HG03064 (cell line): ENCODE results near the gene ERGIC1.
A peak's percentile ranks its signal among the peaks of the same experiment; 100 is the strongest.
"Not testable (repeated sequence)": the region's sequence is repeated elsewhere in the genome, so short reads cannot be mapped to it uniquely, and the experiment has no call there.

Experiments used
- ATAC-seq: cut with Tn5 transposase; IDR thresholded peaks from one replicate; pipeline ENCODE4 v1.9.1; 2021; ENCODE audit warnings: low read depth; ENCODE audit not compliant: unreplicated experiment

ERGIC1 gene

DNA sequence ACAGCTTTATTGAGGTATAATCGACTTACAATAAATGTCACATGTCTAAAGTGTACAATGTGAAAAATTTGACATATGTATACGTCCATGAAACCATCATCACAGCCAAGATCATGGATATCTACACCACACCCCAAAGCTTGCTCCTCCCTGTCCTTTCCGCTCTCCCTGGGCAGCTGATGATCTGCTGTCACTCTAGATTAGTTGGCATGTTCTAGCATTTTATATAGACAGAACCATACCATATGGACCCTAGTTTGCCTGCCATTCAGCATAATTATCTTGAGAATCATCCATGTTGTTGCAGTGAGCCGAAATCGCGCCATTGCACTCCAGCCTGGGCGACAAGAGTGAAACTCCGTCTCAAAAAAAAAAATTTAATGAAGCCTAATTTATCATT is 42.5 kb downstream of the ERGIC1 start:
- no peak for ATAC-seq

DNA sequence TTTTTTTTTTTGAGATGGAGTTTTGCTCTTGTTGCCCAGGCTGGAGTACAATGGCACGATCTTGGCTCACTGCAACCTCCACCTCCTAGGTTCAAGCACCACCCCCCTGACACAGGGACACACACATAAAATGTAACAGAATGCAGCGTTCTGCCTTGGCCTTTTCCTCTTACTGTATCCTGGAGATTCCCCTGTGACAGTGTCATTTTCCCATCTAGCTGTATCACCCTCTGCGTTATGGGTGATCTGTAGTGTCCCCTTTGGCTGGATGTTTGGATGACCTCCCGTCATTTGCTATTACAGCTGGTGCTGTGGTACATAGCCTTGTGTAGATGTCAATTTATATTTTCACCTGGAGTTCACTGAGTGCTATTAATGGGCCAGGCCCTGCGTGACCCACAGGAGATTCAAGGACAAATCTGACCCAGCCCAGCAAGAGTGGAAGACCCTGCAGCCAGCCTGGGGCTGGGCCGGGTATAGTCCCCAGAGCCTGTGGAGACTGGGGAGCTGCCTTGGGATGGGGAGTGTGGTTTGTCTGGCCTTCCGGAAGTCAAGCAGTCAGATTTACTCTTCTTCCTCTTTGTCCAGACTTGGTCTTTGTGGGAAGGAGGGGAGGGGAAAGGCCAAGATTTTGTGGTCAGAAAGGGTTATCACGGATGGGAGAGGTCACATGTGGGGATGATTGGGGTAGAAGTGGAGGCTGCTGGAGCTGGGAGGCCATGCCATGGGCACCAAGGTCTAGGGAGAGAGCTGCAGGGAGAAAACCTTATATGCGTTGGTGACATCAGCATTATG is 43.6 kb downstream of the ERGIC1 start:
- ATAC-seq: no peak

DNA sequence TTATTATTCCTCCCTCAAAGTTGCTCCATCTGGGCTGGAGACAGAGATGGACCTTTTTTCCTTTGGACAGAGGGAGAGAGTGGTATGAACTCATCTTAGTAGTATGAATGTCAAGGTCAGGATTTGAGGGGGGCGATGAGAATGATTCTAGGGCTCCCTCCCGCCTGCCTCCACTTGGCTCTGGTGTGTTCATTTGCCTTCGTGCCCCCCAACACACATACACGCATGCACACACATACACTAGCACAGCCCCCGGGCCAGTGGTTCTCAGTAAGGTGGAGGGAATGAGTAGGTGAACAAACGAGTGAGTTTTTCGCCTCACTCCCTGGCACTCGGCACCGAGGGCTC is 44.5 kb downstream of the ERGIC1 start:
- no peak for ATAC-seq

DNA sequence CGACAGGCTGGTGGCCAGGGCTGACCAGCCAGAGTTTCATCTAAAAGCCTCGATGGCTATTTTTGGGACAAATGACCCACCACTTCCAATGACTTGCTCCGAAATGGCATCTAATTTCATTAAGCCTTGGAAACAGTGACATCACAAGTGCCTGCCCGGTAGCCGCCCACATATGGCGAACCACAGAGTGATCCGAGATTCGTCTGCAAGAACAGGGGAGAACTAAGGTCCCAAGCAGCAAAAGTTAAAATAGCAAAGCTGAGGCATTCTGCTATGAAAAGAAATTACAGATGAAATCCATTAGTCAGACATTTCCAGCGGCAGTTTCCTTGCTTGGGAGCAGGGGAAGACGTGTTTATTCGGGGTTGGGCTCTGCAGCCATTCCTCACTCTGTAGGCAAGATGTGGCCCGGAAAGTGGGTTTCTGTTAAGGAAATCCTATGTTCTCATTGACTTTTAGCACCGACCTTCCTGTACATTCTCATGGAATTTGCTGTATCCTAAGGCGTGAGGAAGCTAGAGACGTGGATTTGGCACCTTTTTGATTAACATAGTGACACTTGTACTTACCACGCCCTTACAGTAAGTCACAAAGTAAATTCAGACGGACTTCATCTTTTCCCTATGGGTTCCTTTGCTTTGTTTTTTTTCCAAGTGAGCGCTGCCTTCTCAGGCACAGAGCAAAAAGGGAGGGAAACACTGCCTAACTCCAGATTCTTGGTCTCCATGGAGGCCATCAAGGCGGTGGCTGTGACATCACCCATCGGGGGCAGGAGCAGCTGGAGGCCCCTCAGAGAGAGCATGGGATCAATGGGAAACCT is 45.1 kb downstream of the ERGIC1 start:
- no peak for ATAC-seq

DNA sequence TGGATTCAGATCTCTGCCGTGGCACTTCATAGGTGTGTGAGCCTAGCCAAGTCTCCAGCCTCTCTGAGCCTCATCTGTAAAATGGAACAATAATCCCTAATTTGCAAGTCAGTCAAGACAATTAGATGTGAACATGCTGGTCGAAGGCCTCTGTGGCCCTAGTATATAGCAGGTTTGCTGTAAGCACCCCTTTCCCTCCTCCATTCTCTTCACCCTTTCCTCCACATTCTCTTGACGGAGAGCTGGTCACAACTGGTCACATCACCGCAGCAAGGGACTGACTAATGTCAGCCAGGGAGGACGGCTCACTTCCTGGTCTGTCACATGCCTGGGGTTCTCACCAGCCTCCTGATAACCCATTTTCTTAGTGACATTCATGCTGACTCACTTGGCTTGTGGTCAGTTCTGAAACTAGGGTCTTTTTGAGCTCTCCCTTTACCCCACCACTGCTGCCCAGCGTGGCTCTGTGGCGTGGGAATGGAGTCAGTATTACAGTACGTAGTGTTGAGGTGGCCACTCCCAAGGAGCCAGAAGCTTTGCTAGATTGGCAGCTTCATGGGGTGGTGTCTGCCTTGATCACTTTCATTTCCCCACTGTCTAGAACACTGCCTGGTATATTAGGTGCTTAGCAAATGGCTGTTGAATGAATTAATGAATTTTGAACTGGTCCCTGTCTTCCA is 47.8 kb downstream of the ERGIC1 start:
- peak; percentile 64 for ATAC-seq

DNA sequence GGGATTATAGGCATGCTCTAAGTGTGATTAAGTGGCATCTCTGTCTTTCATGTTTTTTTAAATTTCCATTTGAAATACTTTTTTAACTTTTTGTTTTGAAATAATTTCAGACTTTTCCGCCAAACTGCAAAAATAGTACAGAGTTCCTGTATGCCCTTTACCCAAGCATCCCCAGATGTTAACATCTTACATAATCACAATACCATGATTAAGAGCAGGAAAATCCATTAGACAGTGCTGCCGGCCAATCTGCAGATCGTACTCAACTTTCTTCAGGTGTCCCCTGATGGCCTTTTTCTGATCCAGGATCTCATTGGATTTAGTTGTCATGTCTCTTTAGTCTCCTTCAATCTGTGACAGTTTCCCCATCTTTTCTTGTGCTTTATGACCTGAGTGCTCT is 49.0 kb downstream of the ERGIC1 start:
- ATAC-seq: no peak

DNA sequence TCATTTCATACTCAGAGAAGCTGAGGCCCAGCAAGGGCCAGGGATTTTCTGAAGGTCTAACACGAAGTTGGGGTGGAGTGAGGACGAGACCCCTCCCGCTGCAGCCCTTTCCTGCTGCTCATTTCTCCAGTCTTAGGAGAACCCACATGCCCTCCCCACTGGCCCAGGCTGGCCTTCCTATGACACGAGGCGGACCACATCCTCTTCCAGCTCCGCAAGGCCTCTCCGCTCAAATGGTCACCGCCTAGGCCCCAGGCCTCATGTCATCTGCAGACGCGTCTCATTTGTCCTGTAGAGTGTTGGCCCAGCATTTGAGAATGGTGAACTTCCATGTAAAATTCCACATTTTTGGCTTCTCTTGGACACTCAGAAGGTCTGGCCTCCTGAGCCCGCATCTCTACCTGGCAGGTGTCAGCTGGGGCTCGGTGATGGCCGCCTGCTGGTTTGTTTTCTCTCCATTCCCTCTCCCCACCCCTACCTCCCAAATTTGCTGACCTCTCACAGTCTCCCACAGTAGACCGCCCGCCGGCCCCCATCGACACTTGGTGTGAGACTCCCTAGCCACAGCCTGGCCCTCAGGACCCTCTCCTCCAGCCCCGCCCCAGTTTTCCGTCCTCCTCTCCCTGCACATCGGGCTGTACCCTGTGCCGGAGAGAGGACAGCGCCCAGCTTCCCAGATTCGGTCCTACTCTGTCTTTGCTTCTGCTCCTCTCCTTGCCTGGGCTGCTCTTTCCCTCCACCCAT is 51.7 kb downstream of the ERGIC1 start:
- ATAC-seq: no peak

DNA sequence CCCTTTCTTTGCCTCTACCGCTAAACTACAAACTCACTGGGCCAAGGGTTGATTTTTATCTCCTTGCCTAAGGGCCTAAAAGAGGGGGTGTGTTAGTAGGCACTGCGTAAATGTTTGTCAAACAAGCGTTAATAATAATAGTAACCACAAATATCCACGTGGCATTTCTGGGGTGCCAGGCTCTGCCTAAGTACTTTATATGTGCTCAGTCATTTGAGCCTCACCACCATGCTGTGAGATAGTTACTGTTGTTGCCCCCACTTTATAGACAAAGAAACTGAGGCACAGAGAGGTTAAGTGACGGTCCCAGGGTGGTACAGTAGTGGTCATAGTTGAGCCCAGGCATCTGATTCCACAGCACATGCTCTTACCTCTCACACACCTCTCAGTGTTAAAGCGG is 52.4 kb downstream of the ERGIC1 start:
- no peak for ATAC-seq

DNA sequence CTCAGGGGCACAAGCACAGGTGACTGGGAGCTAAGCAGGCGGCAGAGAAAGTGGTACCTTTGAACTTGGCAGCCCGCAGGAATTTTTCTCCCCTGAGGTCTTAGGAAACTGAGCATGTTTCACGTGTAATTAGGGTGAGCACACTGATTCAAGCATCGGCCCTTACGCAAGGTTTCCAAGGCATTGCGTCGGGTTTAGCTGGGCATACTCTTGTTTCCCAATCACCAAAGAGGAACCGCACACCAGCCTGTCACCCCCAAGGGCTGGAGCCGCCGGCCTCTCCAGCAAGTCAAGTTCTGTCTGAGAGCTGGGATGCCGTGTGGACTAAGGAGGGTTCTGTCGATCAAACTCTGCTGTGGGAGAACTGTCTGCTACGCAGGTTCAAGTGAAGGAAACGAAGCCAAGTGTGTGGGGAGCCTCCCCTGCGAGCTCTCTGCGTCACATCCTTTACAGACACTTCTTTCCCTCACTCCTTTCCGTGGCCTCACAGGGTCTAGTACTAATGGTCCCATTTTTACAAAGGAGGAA is 53.0 kb downstream of the ERGIC1 start:
- ATAC-seq: no peak

DNA sequence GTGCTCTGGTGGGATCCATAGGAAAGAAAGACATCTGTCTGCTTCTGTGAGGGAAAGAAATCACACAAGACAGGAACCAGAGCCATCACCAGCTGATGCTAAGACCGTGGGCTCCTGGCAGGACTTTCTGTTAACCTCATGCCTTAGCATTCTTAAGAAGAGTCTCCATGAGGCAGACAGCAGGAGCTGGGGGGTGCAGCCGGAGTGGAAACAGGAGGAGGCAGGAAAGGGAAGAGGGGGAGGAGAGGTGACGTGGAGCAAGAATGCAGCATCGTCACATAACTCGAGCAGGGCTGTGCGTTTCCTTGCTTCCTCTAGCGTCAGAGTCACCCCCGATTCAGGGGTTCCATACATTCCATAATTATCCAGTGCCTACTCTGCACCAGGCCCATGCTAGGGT is 53.6 kb downstream of the ERGIC1 start:
- ATAC-seq: no peak

DNA sequence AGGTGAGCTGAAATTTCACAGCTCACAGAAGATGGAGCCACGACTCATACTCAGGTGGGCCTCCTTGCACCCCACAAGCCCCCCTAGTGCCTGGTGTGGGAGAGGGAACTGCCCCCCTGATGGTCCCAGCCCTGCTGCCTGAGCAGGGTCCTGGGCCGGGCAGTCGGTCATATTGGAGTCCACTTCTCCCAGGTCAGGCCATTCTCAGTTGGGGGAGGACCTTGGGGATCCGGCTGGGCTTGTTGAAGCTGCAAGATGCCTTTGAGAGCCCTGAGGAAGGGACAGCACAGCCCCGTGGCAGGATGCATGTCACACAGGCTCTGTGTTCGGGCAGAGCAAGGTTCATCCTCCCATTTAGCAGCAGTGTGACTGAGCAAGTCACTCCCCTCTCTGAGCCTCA is 56.6 kb downstream of the ERGIC1 start:
- ATAC-seq: no peak

DNA sequence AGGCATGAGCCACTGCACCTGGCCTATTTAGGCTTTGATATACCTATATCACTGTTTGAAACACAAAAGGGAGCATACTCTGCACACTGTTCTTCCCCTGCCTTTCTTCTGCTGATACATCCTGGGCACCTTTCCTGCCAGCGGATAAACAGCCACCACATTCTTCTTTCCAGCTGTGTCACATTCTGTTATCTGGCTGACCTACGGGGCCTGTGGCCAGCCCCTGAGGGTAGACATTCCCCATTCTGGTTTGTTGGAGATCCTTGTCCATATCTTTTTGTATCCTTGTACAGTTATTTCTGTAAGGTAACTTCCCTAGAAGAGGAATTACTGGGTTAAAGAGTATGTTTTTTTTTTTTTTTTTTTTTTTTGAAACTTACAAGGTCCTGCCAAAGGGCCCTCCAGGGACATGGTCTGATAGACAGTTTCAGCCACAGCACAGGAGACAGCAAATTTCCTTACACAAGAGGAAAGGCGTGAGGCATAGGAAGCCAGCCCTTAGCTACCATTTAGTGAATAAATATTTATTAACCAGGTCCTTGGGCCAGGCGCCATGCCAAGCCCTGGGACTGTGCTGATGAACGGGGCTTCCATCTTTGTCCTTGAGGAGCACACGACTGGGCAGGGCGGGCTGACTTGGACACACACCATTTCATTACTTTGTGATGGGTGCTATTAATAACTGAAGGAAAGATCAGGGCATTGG is 57.8 kb downstream of the ERGIC1 start:
- ATAC-seq: no peak

DNA sequence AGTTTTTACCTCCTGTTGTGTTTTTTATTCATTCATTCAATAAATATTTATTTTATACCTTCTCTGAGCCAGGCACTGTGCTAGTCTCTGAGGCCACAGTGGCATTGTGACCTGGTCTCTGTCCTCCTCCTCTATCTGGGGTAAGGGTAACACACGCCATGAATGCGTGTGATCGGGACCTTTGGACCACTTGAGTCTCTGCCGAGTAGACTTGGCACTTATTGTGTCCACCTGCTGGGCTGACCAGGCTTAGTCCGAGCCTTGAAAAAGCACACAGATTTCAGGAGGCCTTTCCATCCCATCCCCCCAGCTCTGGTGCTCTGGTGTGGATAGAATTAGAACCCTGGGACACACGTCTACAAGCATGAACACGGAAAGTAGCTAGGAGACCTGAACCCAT is 58.7 kb downstream of the ERGIC1 start:
- no peak for ATAC-seq

DNA sequence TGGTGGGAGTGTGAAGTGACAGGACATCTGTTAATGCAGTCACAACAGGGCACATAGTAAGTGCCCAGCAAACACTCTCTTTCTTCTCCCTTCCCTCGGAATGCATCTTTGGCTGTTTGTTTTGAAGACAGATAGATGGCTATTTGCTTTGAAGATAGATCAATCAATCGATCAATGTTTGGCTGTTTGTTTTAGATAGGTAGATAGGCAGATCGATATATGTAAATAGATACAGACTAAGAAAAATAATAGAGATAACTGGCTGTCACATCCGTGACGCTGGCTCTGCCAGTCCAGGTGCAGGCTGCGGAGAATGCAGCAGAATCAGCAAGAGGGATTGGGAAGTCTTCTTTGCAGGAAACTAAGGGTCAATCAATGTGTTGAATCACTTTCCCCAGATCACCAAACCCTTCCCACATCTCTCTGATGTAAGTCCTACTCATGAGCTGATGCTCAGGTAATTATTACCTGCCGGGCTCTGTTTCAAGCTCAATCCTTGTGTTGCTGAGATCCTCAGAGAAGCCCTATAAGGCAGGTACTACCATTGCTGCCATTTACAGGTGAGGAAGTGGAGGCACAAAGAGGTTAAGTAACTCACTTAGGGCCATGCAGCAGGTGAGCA is 60.8 kb downstream of the ERGIC1 start:
- ATAC-seq: no peak

DNA sequence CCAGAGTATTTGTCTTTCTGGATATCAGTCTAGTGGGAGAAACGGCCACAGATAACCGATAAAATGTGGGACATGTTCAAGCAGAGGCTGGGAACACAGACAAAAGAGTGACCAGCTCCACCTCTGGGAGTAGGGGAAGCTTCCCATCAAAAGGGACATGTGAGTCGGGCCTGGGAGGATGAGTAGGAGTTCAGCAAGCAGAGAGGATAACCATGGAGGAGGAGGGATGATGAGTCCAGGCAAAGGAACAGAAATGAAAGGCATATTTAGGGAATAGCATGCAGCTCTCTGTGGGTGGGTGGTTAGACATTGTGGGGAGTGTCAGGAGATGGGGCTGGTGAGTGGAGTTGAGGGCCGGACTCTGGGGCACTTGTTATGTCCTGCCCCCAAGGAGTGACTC is 61.5 kb downstream of the ERGIC1 start:
- ATAC-seq: no peak

DNA sequence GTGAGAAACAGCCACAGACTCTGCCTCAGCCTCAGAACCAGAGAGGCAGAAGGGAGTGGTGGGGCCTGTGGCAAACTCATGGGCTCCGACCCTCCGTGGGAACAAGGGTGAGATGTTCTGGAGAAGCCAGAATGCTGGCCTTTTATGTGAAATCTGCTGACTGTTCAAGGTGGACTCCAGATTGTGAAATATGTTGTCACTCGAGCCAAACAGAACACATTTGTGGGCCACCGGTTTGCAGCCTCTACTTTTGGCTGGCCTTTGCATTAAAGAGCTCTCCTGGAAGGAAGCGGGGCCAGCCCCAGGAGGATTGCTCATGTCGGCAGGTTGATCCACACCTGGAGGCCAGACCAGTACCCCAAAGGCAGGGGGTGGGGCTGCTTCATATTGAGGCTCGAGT is 62.4 kb downstream of the ERGIC1 start:
- ATAC-seq: no peak

DNA sequence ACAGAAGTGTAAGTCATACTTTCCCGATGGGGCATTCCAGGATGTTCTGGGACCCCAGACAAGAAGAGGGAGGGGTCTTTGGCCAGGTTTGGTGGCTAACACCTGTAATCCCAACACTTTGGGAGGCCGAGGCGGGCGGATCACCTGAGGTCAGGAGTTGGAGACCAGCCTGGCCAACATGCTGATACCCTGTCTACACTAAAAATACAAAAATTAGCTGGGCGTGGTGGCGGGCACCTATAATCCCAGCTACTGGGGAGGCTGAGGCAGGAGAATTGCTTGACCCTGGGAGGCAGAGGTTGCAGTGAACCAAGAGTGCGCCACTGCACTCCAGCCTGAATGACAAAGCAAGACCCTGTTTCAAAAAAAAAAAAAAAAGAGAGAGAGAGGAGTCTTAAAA is 63.0 kb downstream of the ERGIC1 start:
- not testable (repeated sequence) for ATAC-seq

DNA sequence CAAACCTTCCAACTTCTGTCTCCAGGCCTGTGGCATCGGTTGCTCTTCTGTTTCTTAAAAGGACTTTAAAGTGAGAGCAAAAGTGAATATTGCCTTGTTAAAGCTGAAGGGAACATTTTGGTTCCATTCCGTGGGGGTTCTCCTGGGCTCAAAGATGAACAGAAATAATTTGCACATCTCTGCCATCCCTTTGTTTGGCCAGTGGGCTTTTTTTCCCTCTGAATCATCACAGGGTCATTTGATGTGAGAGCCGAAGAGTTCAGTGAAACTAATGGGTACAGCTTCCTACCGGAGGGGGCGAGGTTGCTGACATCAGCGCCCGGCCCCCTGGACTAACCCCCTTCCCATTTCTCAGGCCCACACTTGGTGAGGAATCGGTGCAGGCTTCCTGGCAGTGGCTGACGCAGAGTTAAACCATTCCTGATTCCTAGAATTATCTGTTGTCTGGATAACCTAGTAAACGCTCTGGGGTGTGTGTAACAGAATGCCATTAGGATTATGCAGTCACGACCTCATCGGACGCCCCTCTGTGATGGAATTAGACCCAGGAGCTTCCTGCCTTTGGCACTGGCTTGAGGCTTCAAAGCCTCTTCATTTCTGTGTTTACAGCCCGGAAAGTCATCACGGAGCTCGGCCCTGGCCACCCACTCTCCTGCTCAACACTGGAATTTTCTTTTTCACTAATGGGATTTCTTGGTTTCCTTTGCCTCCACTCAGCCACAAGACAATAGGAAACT is 63.6 kb downstream of the ERGIC1 start:
- ATAC-seq: no peak
